ENCODE measurements around the gene TBCEL. TPM values are rescaled to one million over a fixed set of nuclear protein-coding genes. Genes with fewer than 3 reads are reported as not detected.

The TBCEL gene
- total and polyA plus RNA-seq, 12 donors = 3.9 to 39.9 (median 28.8) TPM

GRCh38 chr11:121119440-121119839, 95.5 kb downstream of the TBCEL start:
- DNase-seq (no peak), ATAC-seq (no peak)
- Histone ChIP-seq H3K4me3 (no peak overlapping the region), H3K36me3 (no peaks in the 10 kb centered on the region), H3K27ac (no peak overlapping the region), H3K4me1 (no peaks in the 10 kb centered on the region), H3K9me3 (peaks cover 0 to 19% (median 8%) of the 10 kb centered on the region in 11 donors), H3K27me3 (no peaks in the 10 kb centered on the region)
- TF ChIP-seq, protein P1, sequence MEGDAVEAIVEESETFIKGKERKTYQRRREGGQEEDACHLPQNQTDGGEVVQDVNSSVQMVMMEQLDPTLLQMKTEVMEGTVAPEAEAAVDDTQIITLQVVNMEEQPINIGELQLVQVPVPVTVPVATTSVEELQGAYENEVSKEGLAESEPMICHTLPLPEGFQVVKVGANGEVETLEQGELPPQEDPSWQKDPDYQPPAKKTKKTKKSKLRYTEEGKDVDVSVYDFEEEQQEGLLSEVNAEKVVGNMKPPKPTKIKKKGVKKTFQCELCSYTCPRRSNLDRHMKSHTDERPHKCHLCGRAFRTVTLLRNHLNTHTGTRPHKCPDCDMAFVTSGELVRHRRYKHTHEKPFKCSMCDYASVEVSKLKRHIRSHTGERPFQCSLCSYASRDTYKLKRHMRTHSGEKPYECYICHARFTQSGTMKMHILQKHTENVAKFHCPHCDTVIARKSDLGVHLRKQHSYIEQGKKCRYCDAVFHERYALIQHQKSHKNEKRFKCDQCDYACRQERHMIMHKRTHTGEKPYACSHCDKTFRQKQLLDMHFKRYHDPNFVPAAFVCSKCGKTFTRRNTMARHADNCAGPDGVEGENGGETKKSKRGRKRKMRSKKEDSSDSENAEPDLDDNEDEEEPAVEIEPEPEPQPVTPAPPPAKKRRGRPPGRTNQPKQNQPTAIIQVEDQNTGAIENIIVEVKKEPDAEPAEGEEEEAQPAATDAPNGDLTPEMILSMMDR (IDR thresholded peaks at IDR 0.05) = no peak
- WGBS, 2 donors = 75 to 83% methylated on average over 1 of the region's 1 CpG
- intact Hi-C loops (cut with DNase I) = loop anchor here in 5 of 10 donors (1.0 to 10.0 kb wide), 4 partner anchors 44 to 605 kb away; partner anchors contain the start of gene GRIK4 (in 1 of the 5)

DNA sequence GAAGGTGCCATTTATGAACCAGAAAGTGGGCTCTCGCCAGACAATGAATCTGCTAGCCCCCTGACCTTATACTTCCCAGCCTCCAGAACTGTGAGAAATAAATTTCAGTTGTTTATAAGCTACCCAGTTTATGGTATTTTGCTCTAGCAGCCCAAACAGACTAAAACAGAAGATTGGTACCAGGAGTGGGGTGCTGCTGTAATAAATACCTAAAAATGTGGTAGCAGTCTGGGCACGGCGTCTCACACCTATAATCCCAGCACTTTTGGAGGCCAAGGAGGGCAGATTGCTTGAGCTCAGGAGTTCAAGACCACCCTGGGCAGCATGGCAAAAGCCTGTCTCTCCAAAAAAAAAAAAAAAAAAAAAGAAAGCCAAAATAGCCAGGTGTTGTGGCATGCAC, 98.4 kb downstream of the TBCEL start:
- intact Hi-C loops (cut with DNase I) = no loop called here
- Histone ChIP-seq H3K9me3 (peaks cover 0 to 19% (median 8%) of the 10 kb centered on the region in 11 donors), H3K27ac (no peak overlapping the region), H3K36me3 (no peaks in the 10 kb centered on the region), H3K4me3 (no peak overlapping the region), H3K4me1 (no peaks in the 10 kb centered on the region), H3K27me3 (no peaks in the 10 kb centered on the region)
- DNase-seq (no peak), ATAC-seq (no peak)
- WGBS, 2 donors = 80 to 83% methylated on average over 3 of the region's 3 CpGs
- TF ChIP-seq, protein P1 (IDR thresholded peaks at IDR 0.05) = no peak

DNA sequence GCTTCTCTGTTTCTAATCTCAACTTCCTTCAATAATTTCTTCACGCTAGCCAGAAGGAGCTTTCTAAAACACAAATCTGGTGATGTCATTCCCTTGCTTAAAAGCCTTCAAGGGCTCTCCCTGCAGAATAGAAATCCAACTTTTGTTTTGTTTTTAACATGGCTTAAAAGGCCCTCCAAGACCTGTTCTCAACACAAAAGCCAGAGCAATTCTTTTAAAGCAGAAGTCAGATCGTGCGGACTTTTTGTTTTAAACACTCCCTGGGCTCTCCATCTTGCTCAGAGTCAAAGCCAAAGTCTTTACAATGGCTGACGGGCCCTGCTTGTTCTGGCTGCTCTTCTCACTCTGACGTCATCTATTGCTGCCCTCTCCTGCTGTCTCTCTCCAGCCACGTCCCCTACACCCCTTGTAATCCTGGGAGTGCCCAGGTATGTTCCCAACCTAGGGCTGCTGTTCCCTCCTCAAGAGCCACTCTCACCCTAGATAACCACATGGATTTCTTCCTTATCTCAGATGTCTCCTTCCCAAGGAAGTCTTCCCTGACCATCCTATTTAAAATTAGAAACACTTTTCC, 99.7 kb downstream of the TBCEL start:
- Histone ChIP-seq H3K27ac (no peak overlapping the region), H3K27me3 (no peaks in the 10 kb centered on the region), H3K4me3 (no peak overlapping the region), H3K4me1 (no peaks in the 10 kb centered on the region), H3K36me3 (no peaks in the 10 kb centered on the region), H3K9me3 (peaks cover 0 to 19% (median 8%) of the 10 kb centered on the region in 11 donors)
- TF ChIP-seq, protein P1 (IDR thresholded peaks at IDR 0.05) = no peak
- ATAC-seq = peak in 1 of 8 donors; percentile 15
- DNase-seq = no peak
- intact Hi-C loops (cut with DNase I) = no loop called here
- WGBS, 2 donors = 62 to 65% methylated on average over 6 of the region's 6 CpGs

DNA sequence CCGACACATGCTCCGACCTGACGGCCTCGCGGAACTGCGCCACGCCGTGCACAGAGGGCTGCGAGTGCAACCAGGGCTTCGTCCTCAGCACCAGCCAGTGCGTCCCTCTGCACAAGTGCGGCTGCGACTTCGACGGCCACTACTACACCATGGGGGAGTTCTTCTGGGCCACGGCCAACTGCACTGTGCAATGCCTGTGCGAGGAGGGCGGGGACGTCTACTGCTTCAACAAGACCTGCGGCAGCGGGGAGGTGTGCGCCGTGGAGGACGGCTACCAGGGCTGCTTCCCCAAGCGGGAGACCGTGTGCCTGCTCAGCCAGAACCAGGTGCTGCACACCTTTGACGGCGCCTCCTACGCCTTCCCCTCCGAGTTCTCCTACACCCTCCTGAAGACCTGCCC, 103.9 kb downstream of the TBCEL start:
- no peak for ATAC-seq
- 97% methylated on average over 30 of the region's 30 CpGs for WGBS, 2 donors

More for the DNA sequence above, 103.9 kb downstream of the TBCEL start:
- Histone ChIP-seq H3K36me3 (no peaks in the 10 kb centered on the region), H3K27ac (no peak overlapping the region), H3K9me3 (peaks cover 0 to 5% (median 0%) of the 10 kb centered on the region in 11 donors), H3K27me3 (no peaks in the 10 kb centered on the region), H3K4me3 (no peak overlapping the region), H3K4me1 (no peaks in the 10 kb centered on the region)
- intact Hi-C loops (cut with DNase I) = no loop called here
- TF ChIP-seq, protein P1 (IDR thresholded peaks at IDR 0.05) = no peak
- no peak for DNase-seq
